Measurements from ENCODE around the gene ERH. TPM values are rescaled to one million over a fixed set of nuclear protein-coding genes. Genes with fewer than 3 reads are reported as not detected.

Gene ERH
- polyA plus RNA-seq, 3 donors = 63.6 to 67.0 (median 64.3) TPM

GRCh38 chr14:69404478-69404877 lies 6.4 kb upstream of the ERH start:
- peaks cover 45% of the 10 kb centered on the region for H3K4me1 Mint-ChIP-seq

GRCh38 chr14:69401841-69402240 lies 3.7 kb upstream of the ERH start:
- H2AFZ ChIP-seq (ENCODE audit: insufficient read depth, low read depth, low read length, poor library complexity, severe bottlenecking) = no peak overlapping the region
- H4K20me1 ChIP-seq (ENCODE audit: insufficient read depth, low read length) = peaks cover 42% of the 10 kb centered on the region
- no peak for DNase-seq
- intact Hi-C loops (cut with micrococcal nuclease) = no loop called here
- H3K79me2 ChIP-seq (ENCODE audit: insufficient read depth, low read length) = peaks cover 96% of the 10 kb centered on the region
- no peak overlapping the region for H3K4me2 ChIP-seq (replicated peaks; ENCODE audit: extremely low read depth, low read length, poor library complexity, severe bottlenecking)
- Mint-ChIP-seq H3K9me3 (peaks cover 0 to 5% (median 0%) of the 10 kb centered on the region in 7 donors), H3K27me3 (ENCODE audit: low read depth in 3 of 3) (no peaks in the 10 kb centered on the region), H3K4me3 (no peak overlapping the region), H3K36me3 (peaks cover 8 to 13% of the 10 kb centered on the region in 2 donors), H3K27ac (no peak overlapping the region), H3K4me1 (peaks cover 40% of the 10 kb centered on the region)
- no peak overlapping the region for H3K4me3 ChIP-seq (replicated peaks in 1 of 3; ENCODE audit: low read depth in 2 of 3, low read length in 3 of 3)
- H3K36me3 ChIP-seq (replicated peaks in 1 of 2; ENCODE audit: control insufficient read depth in 1 of 2, insufficient read depth in 2 of 2, low read length in 2 of 2) = peaks cover 0 to 12% of the 10 kb centered on the region in 2 donors
- H3K9ac ChIP-seq (ENCODE audit: insufficient read depth, low read length, poor library complexity, severe bottlenecking) = no peak overlapping the region
- TF ChIP-seq CTCF (IDR thresholded peaks at IDR 0.05) = no peak
- peaks cover 35 to 45% of the 10 kb centered on the region in 2 donors for H3K4me1 ChIP-seq (ENCODE audit: control insufficient read depth in 1 of 2, insufficient read depth in 2 of 2, low read length in 2 of 2)
- H3K9me3 ChIP-seq (replicated peaks in 1 of 2; ENCODE audit: control insufficient read depth in 1 of 2, insufficient read depth in 1 of 2, low read length in 2 of 2) = no peaks in the 10 kb centered on the region
- no CpG with 5 or more reads among the region's 2 CpGs for WGBS (ENCODE audit: insufficient coverage)
- no peaks in the 10 kb centered on the region for H3K27me3 ChIP-seq (ENCODE audit: control insufficient read depth in 2 of 2, insufficient read depth in 2 of 2, low read length in 2 of 2)
- H3K27ac ChIP-seq (ENCODE audit: low read depth in 1 of 2, low read length in 2 of 2) = no peak overlapping the region

More at GRCh38 chr14:69404478-69404877, 6.4 kb upstream of the ERH start:
- TF ChIP-seq CTCF (IDR thresholded peaks at IDR 0.05) = no peak
- H3K9me3 Mint-ChIP-seq = peaks cover 0 to 2% (median 0%) of the 10 kb centered on the region in 7 donors
- no peaks in the 10 kb centered on the region for H3K9me3 ChIP-seq (replicated peaks in 1 of 2; ENCODE audit: control insufficient read depth in 1 of 2, insufficient read depth in 1 of 2, low read length in 2 of 2)
- H3K9ac ChIP-seq (ENCODE audit: insufficient read depth, low read length, poor library complexity, severe bottlenecking) = no peak overlapping the region
- H4K20me1 ChIP-seq (ENCODE audit: insufficient read depth, low read length) = peaks cover 60% of the 10 kb centered on the region
- H3K4me3 Mint-ChIP-seq = no peak overlapping the region
- peaks cover 8 to 16% of the 10 kb centered on the region in 2 donors for H3K36me3 Mint-ChIP-seq
- no peak overlapping the region for H3K27ac Mint-ChIP-seq
- H2AFZ ChIP-seq (ENCODE audit: insufficient read depth, low read depth, low read length, poor library complexity, severe bottlenecking) = no peak overlapping the region
- H3K4me3 ChIP-seq (replicated peaks in 1 of 3; ENCODE audit: low read depth in 2 of 3, low read length in 3 of 3) = no peak overlapping the region
- no peak overlapping the region for H3K4me2 ChIP-seq (replicated peaks; ENCODE audit: extremely low read depth, low read length, poor library complexity, severe bottlenecking)
- intact Hi-C loops (cut with micrococcal nuclease) = no loop called here
- peaks cover 34 to 40% of the 10 kb centered on the region in 2 donors for H3K4me1 ChIP-seq (ENCODE audit: control insufficient read depth in 1 of 2, insufficient read depth in 2 of 2, low read length in 2 of 2)
- H3K79me2 ChIP-seq (ENCODE audit: insufficient read depth, low read length) = peaks cover 95% of the 10 kb centered on the region
- DNase-seq = no peak
- H3K27me3 ChIP-seq (ENCODE audit: control insufficient read depth in 2 of 2, insufficient read depth in 2 of 2, low read length in 2 of 2) = no peaks in the 10 kb centered on the region
- H3K27me3 Mint-ChIP-seq (ENCODE audit: low read depth in 3 of 3) = peaks cover 0 to 2% (median 0%) of the 10 kb centered on the region in 3 donors
- WGBS (ENCODE audit: insufficient coverage) = no CpG with 5 or more reads among the region's 3 CpGs
- peaks cover 0 to 12% of the 10 kb centered on the region in 2 donors for H3K36me3 ChIP-seq (replicated peaks in 1 of 2; ENCODE audit: control insufficient read depth in 1 of 2, insufficient read depth in 2 of 2, low read length in 2 of 2)
- H3K27ac ChIP-seq (ENCODE audit: low read depth in 1 of 2, low read length in 2 of 2) = no peak overlapping the region
